HEK293 (cell line): ENCODE results near the gene TTYH1.

Source experiments
- CTCF ChIA-PET: fragments of 350-600 bp; formaldehyde crosslinking; extraction: SDS; loops from one replicate; lab custom pipeline; 2021; ENCODE audit warnings: antibody characterized with exemption; lab: Yijun Ruan, JAX
- POLR2A ChIA-PET: fragments of 300-600 bp; formaldehyde crosslinking; extraction: SDS; loops from one replicate; lab custom pipeline; 2020; ENCODE audit warnings: antibody characterized with exemption, inconsistent platforms; lab: Yijun Ruan, JAX
- H3K27ac ChIP-seq: fragments of 200-500 bp; sonication (Bioruptor generic); 2 replicates; pipeline ENCODE4 v1.5.1; 2014; ENCODE audit warnings: low read depth, low read length, control low read depth, inconsistent platforms; ENCODE audit errors: extremely low read depth
- H3K36me3 ChIP-seq, 2 experiments: fragments of 200-500 bp in 1 of 2; sonication (Bioruptor generic) in 1 of 2; 1 replicate in 1 of 2; 2 replicates in 1 of 2; pipeline ENCODE4 v1.5.1; 2014 to 2017; ENCODE audit warnings: inconsistent platforms in 2 of 2, low read length in 2 of 2; ENCODE audit not compliant: control insufficient read depth in 2 of 2, insufficient read depth in 1 of 2
- H3K4me1 ChIP-seq: fragments of 200-500 bp; sonication (Bioruptor generic); 2 replicates; pipeline ENCODE4 v1.5.1; 2014; ENCODE audit warnings: mild to moderate bottlenecking, low read length, inconsistent platforms; ENCODE audit not compliant: control insufficient read depth, insufficient read depth
- H3K4me3 ChIP-seq: 2 replicates; pipeline ENCODE4 v1.5.1; 2011; ENCODE audit warnings: low read depth, mild to moderate bottlenecking, control low read depth, low read length, moderate library complexity
- H3K9me3 ChIP-seq: fragments of 200-500 bp; sonication (Bioruptor generic); 2 replicates; pipeline ENCODE4 v1.5.1; 2014; ENCODE audit warnings: low read depth, low read length, inconsistent platforms; ENCODE audit not compliant: control insufficient read depth, insufficient read depth
- KLF9 ChIP-seq: fragments of 450-650 bp; formaldehyde crosslinking; IDR thresholded peaks from 2 replicates; pipeline ENCODE4 v1.5.1; 2016; ENCODE audit warnings: missing biosample characterization, missing genetic modification characterization, low read depth
- YY1 ChIP-seq: fragments of 450-650 bp; formaldehyde crosslinking; IDR thresholded peaks from 2 replicates; pipeline ENCODE4 v1.5.1; 2018; ENCODE audit warnings: missing biosample characterization, missing genetic modification characterization
- YY2 ChIP-seq: fragments of 450-650 bp; formaldehyde crosslinking; IDR thresholded peaks from 2 replicates; pipeline ENCODE4 v1.5.1; 2016; ENCODE audit warnings: missing biosample characterization, missing genetic modification characterization
- ZBTB7A ChIP-seq: fragments of 450-650 bp; formaldehyde crosslinking; IDR thresholded peaks from 2 replicates; pipeline ENCODE4 v1.5.1; 2016; ENCODE audit warnings: low read depth, missing biosample characterization, missing genetic modification characterization
- ZFHX2 ChIP-seq: fragments of 450-650 bp; formaldehyde crosslinking; conservative IDR thresholded peaks from 2 replicates; pipeline ENCODE4 v1.5.1; 2016; ENCODE audit warnings: missing biosample characterization, missing genetic modification characterization
- ZNF140 ChIP-seq: fragments of 450-650 bp; formaldehyde crosslinking; IDR thresholded peaks from 2 replicates; pipeline ENCODE4 v1.5.1; 2016; ENCODE audit warnings: missing biosample characterization, missing genetic modification characterization
- ZNF16 ChIP-seq: fragments of 450-650 bp; formaldehyde crosslinking; IDR thresholded peaks from 2 replicates; pipeline ENCODE4 v1.5.1; 2016; ENCODE audit warnings: low read depth, missing biosample characterization, missing genetic modification characterization
- ZNF19 ChIP-seq: fragments of 450-650 bp; formaldehyde crosslinking; IDR thresholded peaks from 2 replicates; pipeline ENCODE4; 2016; ENCODE audit warnings: missing biosample characterization, missing genetic modification characterization, low read depth
- ZNF202 ChIP-seq: fragments of 450-650 bp; formaldehyde crosslinking; IDR thresholded peaks from 2 replicates; pipeline ENCODE4 v1.5.1; 2016; ENCODE audit warnings: missing biosample characterization, missing genetic modification characterization, borderline replicate concordance
- ZNF239 ChIP-seq: fragments of 450-650 bp; formaldehyde crosslinking; IDR thresholded peaks from 2 replicates; pipeline ENCODE4 v1.5.1; 2016; ENCODE audit warnings: missing biosample characterization, missing genetic modification characterization
- ZNF354C ChIP-seq: fragments of 450-650 bp; formaldehyde crosslinking; IDR thresholded peaks from 2 replicates; pipeline ENCODE4 v1.5.1; 2016; ENCODE audit warnings: missing biosample characterization, missing genetic modification characterization, low read depth, borderline replicate concordance
- ZNF621 ChIP-seq: fragments of 450-650 bp; formaldehyde crosslinking; IDR thresholded peaks from 2 replicates; pipeline ENCODE4 v1.5.1; 2017; ENCODE audit warnings: missing biosample characterization, missing genetic modification characterization
- ZNF629 ChIP-seq: fragments of 450-650 bp; formaldehyde crosslinking; IDR thresholded peaks from 2 replicates; pipeline ENCODE4 v1.5.1; 2017; ENCODE audit warnings: missing biosample characterization, missing genetic modification characterization
- ZNF654 ChIP-seq: fragments of 450-650 bp; formaldehyde crosslinking; IDR thresholded peaks from 2 replicates; pipeline ENCODE4 v1.5.1; 2016; ENCODE audit warnings: low read depth, missing biosample characterization, missing genetic modification characterization
- ZNF701 ChIP-seq: fragments of 450-650 bp; formaldehyde crosslinking; IDR thresholded peaks from 2 replicates; pipeline ENCODE4 v1.5.1; 2016; ENCODE audit warnings: missing biosample characterization, missing genetic modification characterization
- ZNF768 ChIP-seq: fragments of 450-650 bp; formaldehyde crosslinking; IDR thresholded peaks from 2 replicates; pipeline ENCODE4 v1.5.1; 2018; ENCODE audit warnings: missing biosample characterization, mild to moderate bottlenecking, missing genetic modification characterization
- TF ChIP-seq, protein P1 (sequence below): fragments of 450-650 bp; formaldehyde crosslinking; IDR thresholded peaks from 2 replicates; pipeline ENCODE4 v1.5.1; 2016; ENCODE audit warnings: missing biosample characterization, missing genetic modification characterization
- TF ChIP-seq, protein P2 (sequence below): fragments of 450-650 bp; formaldehyde crosslinking; IDR thresholded peaks from 2 replicates; pipeline ENCODE4 v1.5.1; 2016; ENCODE audit warnings: missing biosample characterization, missing genetic modification characterization
- TF ChIP-seq, protein P3 (sequence below): fragments of 450-650 bp; formaldehyde crosslinking; IDR thresholded peaks from 2 replicates; pipeline ENCODE4 v1.5.1; 2017; ENCODE audit warnings: missing biosample characterization, missing genetic modification characterization
- TF ChIP-seq, protein P4 (sequence below): fragments of 450-650 bp; formaldehyde crosslinking; IDR thresholded peaks from 2 replicates; pipeline ENCODE4 v1.5.1; 2016; ENCODE audit warnings: missing biosample characterization, missing genetic modification characterization
- TF ChIP-seq, protein P5 (sequence below): fragments of 450-650 bp; formaldehyde crosslinking; conservative IDR thresholded peaks from 2 replicates; pipeline ENCODE4 v1.5.1; 2016; ENCODE audit warnings: low read depth, missing biosample characterization, missing genetic modification characterization

The TTYH1 gene

DNA sequence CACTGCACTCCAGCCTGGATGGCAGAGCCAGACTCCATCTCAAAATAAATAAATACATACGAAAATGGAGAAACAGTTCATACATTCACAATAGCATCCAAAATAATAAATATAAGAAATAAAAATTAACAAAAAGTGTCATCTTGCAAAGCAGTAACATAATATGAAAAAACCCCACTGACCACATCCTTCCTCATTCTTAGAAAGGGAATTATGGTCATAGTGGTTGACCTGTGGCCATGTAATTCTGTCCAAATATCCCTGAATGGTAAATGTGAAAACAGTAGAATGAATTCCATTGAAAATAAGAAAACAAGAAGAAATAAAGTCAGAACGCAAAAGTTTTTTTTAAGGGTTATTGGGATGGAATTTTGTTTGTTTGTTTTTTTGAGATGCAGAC lies 64.8 kb downstream of the TTYH1 start (continued):
- TF ChIP-seq ZNF202 (tag by site-specific recombination), result no peak
- no peak for TF ChIP-seq KLF9
- no peak for TF ChIP-seq ZNF621
- no peak for TF ChIP-seq YY2
- no peak for TF ChIP-seq ZNF239
- TF ChIP-seq ZFHX2 (tag by site-specific recombination), result no peak

DNA sequence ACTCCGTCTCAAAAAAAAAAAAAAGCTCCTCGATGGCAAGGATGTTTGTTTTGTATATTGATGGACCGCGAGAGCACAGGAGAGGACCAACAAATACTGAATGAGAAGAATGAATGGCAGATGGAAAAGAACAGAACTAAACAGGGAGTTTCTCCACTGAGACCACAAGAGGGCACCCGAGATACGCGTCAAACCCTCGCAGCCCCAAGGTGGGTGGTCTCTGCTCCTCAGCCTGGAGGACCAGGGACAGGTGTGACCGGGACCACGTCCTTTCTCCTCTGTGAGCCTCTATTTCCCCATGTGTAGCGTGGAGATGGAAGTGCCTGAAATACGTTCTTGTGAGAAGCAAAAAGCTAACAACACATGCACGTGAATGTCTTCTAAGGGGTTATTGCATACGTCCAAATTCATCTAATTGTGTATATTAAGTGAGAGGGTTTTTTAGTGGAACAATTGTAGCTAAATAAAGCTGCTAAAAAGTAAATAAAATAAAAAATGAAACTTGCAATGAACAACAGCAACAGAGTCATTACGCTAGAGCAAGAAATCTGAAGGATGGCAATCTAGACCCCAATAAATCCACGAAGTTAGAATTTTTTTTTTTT lies 66.2 kb downstream of the TTYH1 start:
- ChIA-PET CTCF (interaction anchor here (0.6 to 6.5 kb wide), 37 partner anchors 8 to 1204 kb away, joined by 3 to 65 read pairs (median 4); partner anchors contain the start of genes LAIR2 and LENG8), POLR2A (interaction anchor here (0.7 kb wide), 1 partner anchor 937 kb away, joined by 11 read pairs; no protein-coding TSS in a partner anchor)
- no peak overlapping the region for H3K4me3 ChIP-seq
- TF ChIP-seq ZNF239 (no peak), ZNF16 (no peak), ZNF629 (tag by site-specific recombination) (no peak), ZNF654 (tag by site-specific recombination) (peak; percentile 72), ZNF768 (tag by site-specific recombination) (no peak)
- TF ChIP-seq, protein P1, sequence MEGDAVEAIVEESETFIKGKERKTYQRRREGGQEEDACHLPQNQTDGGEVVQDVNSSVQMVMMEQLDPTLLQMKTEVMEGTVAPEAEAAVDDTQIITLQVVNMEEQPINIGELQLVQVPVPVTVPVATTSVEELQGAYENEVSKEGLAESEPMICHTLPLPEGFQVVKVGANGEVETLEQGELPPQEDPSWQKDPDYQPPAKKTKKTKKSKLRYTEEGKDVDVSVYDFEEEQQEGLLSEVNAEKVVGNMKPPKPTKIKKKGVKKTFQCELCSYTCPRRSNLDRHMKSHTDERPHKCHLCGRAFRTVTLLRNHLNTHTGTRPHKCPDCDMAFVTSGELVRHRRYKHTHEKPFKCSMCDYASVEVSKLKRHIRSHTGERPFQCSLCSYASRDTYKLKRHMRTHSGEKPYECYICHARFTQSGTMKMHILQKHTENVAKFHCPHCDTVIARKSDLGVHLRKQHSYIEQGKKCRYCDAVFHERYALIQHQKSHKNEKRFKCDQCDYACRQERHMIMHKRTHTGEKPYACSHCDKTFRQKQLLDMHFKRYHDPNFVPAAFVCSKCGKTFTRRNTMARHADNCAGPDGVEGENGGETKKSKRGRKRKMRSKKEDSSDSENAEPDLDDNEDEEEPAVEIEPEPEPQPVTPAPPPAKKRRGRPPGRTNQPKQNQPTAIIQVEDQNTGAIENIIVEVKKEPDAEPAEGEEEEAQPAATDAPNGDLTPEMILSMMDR (tag by site-specific recombination), result peak; percentile 67
- H3K36me3 ChIP-seq, result no peaks in the 10 kb centered on the region
- no peak overlapping the region for H3K27ac ChIP-seq
- no peaks in the 10 kb centered on the region for H3K9me3 ChIP-seq
- no peaks in the 10 kb centered on the region for H3K4me1 ChIP-seq

DNA sequence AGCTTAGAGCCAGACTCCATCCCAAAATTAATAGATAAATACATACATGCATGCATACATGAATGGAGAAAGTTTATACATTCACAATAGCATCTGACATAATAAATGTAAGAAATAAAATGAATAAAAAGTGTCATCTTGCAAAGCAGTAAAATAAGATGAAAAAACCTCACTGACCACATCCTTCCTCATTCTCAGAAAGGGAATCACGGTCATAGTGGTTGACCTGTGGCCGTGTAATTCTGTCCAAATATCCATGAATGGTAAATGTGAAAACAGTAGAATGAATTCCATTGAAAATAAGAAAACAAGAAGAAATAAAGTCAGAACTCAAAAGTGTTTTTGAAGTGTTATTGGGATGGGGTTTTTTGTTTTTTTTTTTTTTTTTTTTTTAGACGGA lies 67.6 kb downstream of the TTYH1 start:
- Histone ChIP-seq H3K4me1 (no peaks in the 10 kb centered on the region), H3K9me3 (no peaks in the 10 kb centered on the region), H3K36me3 (no peaks in the 10 kb centered on the region), H3K4me3 (no peak overlapping the region), H3K27ac (no peak overlapping the region)
- POLR2A ChIA-PET, result no interaction called here
- TF ChIP-seq ZNF701 (tag by site-specific recombination) (no peak), ZBTB7A (tag by site-specific recombination) (no peak), ZNF19 (tag by site-specific recombination) (no peak), ZNF140 (tag by site-specific recombination) (no peak), ZNF354C (tag by site-specific recombination) (no peak), YY1 (tag by site-specific recombination) (no peak)
- TF ChIP-seq, protein P2, sequence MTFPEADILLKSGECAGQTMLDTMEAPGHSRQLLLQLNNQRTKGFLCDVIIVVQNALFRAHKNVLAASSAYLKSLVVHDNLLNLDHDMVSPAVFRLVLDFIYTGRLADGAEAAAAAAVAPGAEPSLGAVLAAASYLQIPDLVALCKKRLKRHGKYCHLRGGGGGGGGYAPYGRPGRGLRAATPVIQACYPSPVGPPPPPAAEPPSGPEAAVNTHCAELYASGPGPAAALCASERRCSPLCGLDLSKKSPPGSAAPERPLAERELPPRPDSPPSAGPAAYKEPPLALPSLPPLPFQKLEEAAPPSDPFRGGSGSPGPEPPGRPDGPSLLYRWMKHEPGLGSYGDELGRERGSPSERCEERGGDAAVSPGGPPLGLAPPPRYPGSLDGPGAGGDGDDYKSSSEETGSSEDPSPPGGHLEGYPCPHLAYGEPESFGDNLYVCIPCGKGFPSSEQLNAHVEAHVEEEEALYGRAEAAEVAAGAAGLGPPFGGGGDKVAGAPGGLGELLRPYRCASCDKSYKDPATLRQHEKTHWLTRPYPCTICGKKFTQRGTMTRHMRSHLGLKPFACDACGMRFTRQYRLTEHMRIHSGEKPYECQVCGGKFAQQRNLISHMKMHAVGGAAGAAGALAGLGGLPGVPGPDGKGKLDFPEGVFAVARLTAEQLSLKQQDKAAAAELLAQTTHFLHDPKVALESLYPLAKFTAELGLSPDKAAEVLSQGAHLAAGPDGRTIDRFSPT (tag by site-specific recombination), result no peak
- TF ChIP-seq, protein P3, sequence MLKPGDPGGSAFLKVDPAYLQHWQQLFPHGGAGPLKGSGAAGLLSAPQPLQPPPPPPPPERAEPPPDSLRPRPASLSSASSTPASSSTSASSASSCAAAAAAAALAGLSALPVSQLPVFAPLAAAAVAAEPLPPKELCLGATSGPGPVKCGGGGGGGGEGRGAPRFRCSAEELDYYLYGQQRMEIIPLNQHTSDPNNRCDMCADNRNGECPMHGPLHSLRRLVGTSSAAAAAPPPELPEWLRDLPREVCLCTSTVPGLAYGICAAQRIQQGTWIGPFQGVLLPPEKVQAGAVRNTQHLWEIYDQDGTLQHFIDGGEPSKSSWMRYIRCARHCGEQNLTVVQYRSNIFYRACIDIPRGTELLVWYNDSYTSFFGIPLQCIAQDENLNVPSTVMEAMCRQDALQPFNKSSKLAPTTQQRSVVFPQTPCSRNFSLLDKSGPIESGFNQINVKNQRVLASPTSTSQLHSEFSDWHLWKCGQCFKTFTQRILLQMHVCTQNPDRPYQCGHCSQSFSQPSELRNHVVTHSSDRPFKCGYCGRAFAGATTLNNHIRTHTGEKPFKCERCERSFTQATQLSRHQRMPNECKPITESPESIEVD (tag by site-specific recombination), result no peak
- TF ChIP-seq, protein P4, sequence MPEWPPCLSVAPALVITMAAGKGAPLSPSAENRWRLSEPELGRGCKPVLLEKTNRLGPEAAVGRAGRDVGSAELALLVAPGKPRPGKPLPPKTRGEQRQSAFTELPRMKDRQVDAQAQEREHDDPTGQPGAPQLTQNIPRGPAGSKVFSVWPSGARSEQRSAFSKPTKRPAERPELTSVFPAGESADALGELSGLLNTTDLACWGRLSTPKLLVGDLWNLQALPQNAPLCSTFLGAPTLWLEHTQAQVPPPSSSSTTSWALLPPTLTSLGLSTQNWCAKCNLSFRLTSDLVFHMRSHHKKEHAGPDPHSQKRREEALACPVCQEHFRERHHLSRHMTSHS (tag by site-specific recombination), result no peak
- TF ChIP-seq, protein P5, sequence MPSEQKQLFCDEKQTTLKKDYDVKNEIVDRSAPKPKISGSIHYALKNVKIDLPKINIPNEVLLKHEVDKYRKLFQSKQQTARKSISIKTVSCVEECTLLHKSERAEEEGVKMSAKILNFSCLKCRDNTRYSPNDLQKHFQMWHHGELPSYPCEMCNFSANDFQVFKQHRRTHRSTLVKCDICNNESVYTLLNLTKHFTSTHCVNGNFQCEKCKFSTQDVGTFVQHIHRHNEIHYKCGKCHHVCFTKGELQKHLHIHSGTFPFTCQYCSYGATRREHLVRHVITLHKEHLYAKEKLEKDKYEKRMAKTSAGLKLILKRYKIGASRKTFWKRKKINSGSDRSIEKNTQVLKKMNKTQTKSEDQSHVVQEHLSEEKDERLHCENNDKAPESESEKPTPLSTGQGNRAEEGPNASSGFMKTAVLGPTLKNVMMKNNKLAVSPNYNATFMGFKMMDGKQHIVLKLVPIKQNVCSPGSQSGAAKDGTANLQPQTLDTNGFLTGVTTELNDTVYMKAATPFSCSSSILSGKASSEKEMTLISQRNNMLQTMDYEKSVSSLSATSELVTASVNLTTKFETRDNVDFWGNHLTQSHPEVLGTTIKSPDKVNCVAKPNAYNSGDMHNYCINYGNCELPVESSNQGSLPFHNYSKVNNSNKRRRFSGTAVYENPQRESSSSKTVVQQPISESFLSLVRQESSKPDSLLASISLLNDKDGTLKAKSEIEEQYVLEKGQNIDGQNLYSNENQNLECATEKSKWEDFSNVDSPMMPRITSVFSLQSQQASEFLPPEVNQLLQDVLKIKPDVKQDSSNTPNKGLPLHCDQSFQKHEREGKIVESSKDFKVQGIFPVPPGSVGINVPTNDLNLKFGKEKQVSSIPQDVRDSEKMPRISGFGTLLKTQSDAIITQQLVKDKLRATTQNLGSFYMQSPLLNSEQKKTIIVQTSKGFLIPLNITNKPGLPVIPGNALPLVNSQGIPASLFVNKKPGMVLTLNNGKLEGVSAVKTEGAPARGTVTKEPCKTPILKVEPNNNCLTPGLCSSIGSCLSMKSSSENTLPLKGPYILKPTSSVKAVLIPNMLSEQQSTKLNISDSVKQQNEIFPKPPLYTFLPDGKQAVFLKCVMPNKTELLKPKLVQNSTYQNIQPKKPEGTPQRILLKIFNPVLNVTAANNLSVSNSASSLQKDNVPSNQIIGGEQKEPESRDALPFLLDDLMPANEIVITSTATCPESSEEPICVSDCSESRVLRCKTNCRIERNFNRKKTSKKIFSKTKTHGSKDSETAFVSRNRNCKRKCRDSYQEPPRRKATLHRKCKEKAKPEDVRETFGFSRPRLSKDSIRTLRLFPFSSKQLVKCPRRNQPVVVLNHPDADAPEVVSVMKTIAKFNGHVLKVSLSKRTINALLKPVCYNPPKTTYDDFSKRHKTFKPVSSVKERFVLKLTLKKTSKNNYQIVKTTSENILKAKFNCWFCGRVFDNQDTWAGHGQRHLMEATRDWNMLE (tag by site-specific recombination), result no peak
- CTCF ChIA-PET, result interaction anchor here (0.6 to 6.5 kb wide), 4 partner anchors 13 to 833 kb away, joined by 3 to 65 read pairs (median 18); no protein-coding TSS in a partner anchor
